GM12878 (cell line): Measurements from ENCODE around the gene EFCC1. TPM values are rescaled to one million over a fixed set of nuclear protein-coding genes. Genes with fewer than 3 reads are reported as not detected.

ENCODE experiments used
- CHD4 ChIP-seq: fragments of 200-600 bp; sonication (generic); IDR thresholded peaks from 2 replicates; pipeline ENCODE4 v1.6.1; 2016; ENCODE audit warnings: mild to moderate bottlenecking
- HDGF ChIP-seq: fragments of 450-650 bp; IDR thresholded peaks from 2 replicates; pipeline ENCODE4 v1.6.1; 2016; ENCODE audit warnings: antibody characterized with exemption
- IKZF2 ChIP-seq, 2 experiments: fragments of 450-650 bp; IDR thresholded peaks; 2 replicates each; pipeline ENCODE4 v1.6.1; 2017; ENCODE audit warnings: mild to moderate bottlenecking in 2 of 2, moderate library complexity in 2 of 2
- NFXL1 ChIP-seq: fragments of 450-650 bp; IDR thresholded peaks from 2 replicates; pipeline ENCODE4 v1.6.1; 2017; ENCODE audit warnings: antibody characterized with exemption, mild to moderate bottlenecking, borderline replicate concordance
- RB1 ChIP-seq: fragments of 450-650 bp; formaldehyde crosslinking; IDR thresholded peaks from 2 replicates; pipeline ENCODE4 v1.6.1; 2017; ENCODE audit warnings: mild to moderate bottlenecking, borderline replicate concordance
- REST ChIP-seq: IDR thresholded peaks from 2 replicates; pipeline ENCODE4 v1.6.1; 2012; ENCODE audit warnings: mild to moderate bottlenecking, low read depth, low read length
- SRF ChIP-seq, 2 experiments: IDR thresholded peaks; 2 replicates each; pipeline ENCODE4 v1.6.1; 2011; ENCODE audit warnings: low read depth in 2 of 2, low read length in 2 of 2, mild to moderate bottlenecking in 1 of 2, moderate library complexity in 1 of 2
- SUZ12 ChIP-seq: fragments of 200-600 bp; sonication (generic); IDR thresholded peaks from one replicate; pipeline ENCODE4 v1.6.1; 2018; ENCODE audit warnings: antibody characterized with exemption, mild to moderate bottlenecking; ENCODE audit not compliant: unreplicated experiment
- YBX1 ChIP-seq: fragments of 450-650 bp; IDR thresholded peaks from 2 replicates; pipeline ENCODE4 v1.6.1; 2016; ENCODE audit warnings: antibody characterized with exemption
- polyA plus RNA-seq, 11 experiments: library from polyadenylated mRNA; depleted of rRNA in 4 of 11; unstranded in 6 of 11; stranded (reverse) in 5 of 11; fragments of >200 nt; fragmentation: Nextera tagmentation in 4 of 11; fragmentation: Illumina TruSeq in 1 of 11; extraction: Ambion mirVana in 4 of 11; extraction: Trizol in 1 of 11; gene quantifications; 1 replicate in 1 of 11; 2 replicates in 10 of 11; pipeline versions ENCODE4 v1.2.1 to v1.2.3, GENCODE V29; 2011 to 2016; ENCODE audit warnings: inconsistent platforms in 2 of 11, missing spikeins in 2 of 11, low read depth in 1 of 11
- total RNA-seq, 4 experiments: library from RNA; depleted of rRNA in 3 of 4; stranded (reverse); fragments of >200 nt in 3 of 4; fragmentation: Illumina TruSeq in 1 of 4; extraction: Trizol in 1 of 4; gene quantifications; 2 replicates each; pipeline versions ENCODE4 v1.2.1 to v1.2.3, GENCODE V29; 2013 to 2021
- TF ChIP-seq, protein P1 (sequence below): IDR thresholded peaks from 2 replicates; pipeline ENCODE4 v1.6.1; 2011; ENCODE audit warnings: borderline replicate concordance, low read depth, mild to moderate bottlenecking, moderate library complexity, low read length; ENCODE audit not compliant: insufficient read depth, poor library complexity, severe bottlenecking

Gene EFCC1
- total and polyA plus RNA-seq, 10 of the 15 experiments (the other 5 are each of a cell fraction or from before 2014, with no cell fraction given) = not detected

DNA sequence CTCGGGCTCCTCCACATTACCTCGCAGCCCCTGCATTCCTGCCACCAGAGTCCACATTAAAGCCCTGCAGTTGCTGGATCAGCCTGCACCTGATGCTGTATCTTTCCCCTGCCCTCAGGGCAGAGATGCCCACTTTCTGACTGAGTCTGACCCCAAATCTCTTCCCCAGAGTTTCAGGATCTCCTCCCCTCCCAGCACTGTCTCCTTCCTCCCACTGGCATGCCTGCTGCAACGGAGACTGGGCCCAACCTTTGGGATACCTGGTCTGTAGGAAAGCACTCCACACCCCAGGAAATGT, 38.9 kb downstream of the EFCC1 start (continued):
- TF ChIP-seq, protein P1, sequence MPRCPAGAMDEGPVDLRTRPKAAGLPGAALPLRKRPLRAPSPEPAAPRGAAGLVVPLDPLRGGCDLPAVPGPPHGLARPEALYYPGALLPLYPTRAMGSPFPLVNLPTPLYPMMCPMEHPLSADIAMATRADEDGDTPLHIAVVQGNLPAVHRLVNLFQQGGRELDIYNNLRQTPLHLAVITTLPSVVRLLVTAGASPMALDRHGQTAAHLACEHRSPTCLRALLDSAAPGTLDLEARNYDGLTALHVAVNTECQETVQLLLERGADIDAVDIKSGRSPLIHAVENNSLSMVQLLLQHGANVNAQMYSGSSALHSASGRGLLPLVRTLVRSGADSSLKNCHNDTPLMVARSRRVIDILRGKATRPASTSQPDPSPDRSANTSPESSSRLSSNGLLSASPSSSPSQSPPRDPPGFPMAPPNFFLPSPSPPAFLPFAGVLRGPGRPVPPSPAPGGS = no peak
- TF ChIP-seq NFXL1 (no peak), SUZ12 (no peak), YBX1 (no peak), IKZF2 (IDR thresholded peaks at IDR 0.05) (no peak), CHD4 (no peak), RB1 (no peak), SRF (IDR thresholded peaks at IDR 0.05; ENCODE audit: low read depth in 2 of 2, low read length in 2 of 2) (no peak), REST (no peak), HDGF (no peak)
